ENCODE results near the gene MS4A15.

GRCh38 chr11:60785136-60785535 lies 28.5 kb downstream of the MS4A15 start, which contains the start of gene MS4A10:
- no peak for TF ChIP-seq FOXK2 (IDR thresholded peaks at IDR 0.05)
- TF ChIP-seq HDGF (IDR thresholded peaks at IDR 0.05; ENCODE audit: borderline replicate concordance): no peak
- TF ChIP-seq L3MBTL2 (conservative IDR thresholded peaks at IDR 0.05): no peak
- TF ChIP-seq, protein P1, sequence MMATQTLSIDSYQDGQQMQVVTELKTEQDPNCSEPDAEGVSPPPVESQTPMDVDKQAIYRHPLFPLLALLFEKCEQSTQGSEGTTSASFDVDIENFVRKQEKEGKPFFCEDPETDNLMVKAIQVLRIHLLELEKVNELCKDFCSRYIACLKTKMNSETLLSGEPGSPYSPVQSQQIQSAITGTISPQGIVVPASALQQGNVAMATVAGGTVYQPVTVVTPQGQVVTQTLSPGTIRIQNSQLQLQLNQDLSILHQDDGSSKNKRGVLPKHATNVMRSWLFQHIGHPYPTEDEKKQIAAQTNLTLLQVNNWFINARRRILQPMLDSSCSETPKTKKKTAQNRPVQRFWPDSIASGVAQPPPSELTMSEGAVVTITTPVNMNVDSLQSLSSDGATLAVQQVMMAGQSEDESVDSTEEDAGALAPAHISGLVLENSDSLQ (IDR thresholded peaks at IDR 0.05): no peak
- TF ChIP-seq FOXM1 (IDR thresholded peaks at IDR 0.05; ENCODE audit: borderline replicate concordance): no peak
- TF ChIP-seq BHLHE40 (IDR thresholded peaks at IDR 0.05; ENCODE audit: borderline replicate concordance): no peak
- no peak for TF ChIP-seq ZNF384 (IDR thresholded peaks at IDR 0.05)
- TF ChIP-seq ARNT (IDR thresholded peaks at IDR 0.05): no peak
- TF ChIP-seq NFRKB (IDR thresholded peaks at IDR 0.05): no peak
- TF ChIP-seq SP1 (IDR thresholded peaks at IDR 0.05): no peak
- no peak for TF ChIP-seq ELF4 (IDR thresholded peaks at IDR 0.05)
- no peak for TF ChIP-seq SUZ12 (IDR thresholded peaks at IDR 0.05)
- TF ChIP-seq CTBP1 (IDR thresholded peaks at IDR 0.05; ENCODE audit: borderline replicate concordance): no peak

Data from HEK293T (cell line).